GDM1 (cell line): Measurements from ENCODE around the gene HMBS.
"Not testable (repeated sequence)": the region's sequence is repeated elsewhere in the genome, so short reads cannot be mapped to it uniquely, and the experiment has no call there.

ENCODE experiments used
- DNase-seq: peaks from one replicate; lab custom pipeline; 2025; lab: John Stamatoyannopoulos, UW

The HMBS gene

GRCh38 chr11:119118946-119119345, 34.3 kb downstream of the HMBS start:
- DNase-seq, result no peak

- no peak for DNase-seq
Observed at GRCh38 chr11:119120639-119121007, 35.9 kb downstream of the HMBS start.

- peak; percentile 99 for DNase-seq
Observed at GRCh38 chr11:119121008-119121810, 36.5 kb downstream of the HMBS start, which contains the start of gene HINFP. Gene HINFP, plus strand, starts transcription at chr11:119121580. Its CDS starts 5,365 bp downstream, at chr11:119126945.

- no peak for DNase-seq
Observed at GRCh38 chr11:119121811-119122124, 37.1 kb downstream of the HMBS start.

- no peak for DNase-seq
Observed at GRCh38 chr11:119125821-119126220, 41.1 kb downstream of the HMBS start.

- no peak for DNase-seq
Observed at GRCh38 chr11:119126675-119127268, 42.1 kb downstream of the HMBS start.

- no peak for DNase-seq
Observed at GRCh38 chr11:119130662-119131061, 46.0 kb downstream of the HMBS start.

- no peak for DNase-seq
Observed at GRCh38 chr11:119134389-119134978, 49.8 kb downstream of the HMBS start.

- DNase-seq, result not testable (repeated sequence)
Observed at GRCh38 chr11:119139276-119139675, 54.6 kb downstream of the HMBS start.
